Measurements from ENCODE around the gene PRKN. TPM values are rescaled to one million over a fixed set of nuclear protein-coding genes. Genes with fewer than 3 reads are reported as not detected.
"Not testable (repeated sequence)": the region's sequence is repeated elsewhere in the genome, so short reads cannot be mapped to it uniquely, and the experiment has no call there.

The PRKN gene
- total RNA-seq, 1 donor from 2014 or later, result 2.6 TPM

DNA sequence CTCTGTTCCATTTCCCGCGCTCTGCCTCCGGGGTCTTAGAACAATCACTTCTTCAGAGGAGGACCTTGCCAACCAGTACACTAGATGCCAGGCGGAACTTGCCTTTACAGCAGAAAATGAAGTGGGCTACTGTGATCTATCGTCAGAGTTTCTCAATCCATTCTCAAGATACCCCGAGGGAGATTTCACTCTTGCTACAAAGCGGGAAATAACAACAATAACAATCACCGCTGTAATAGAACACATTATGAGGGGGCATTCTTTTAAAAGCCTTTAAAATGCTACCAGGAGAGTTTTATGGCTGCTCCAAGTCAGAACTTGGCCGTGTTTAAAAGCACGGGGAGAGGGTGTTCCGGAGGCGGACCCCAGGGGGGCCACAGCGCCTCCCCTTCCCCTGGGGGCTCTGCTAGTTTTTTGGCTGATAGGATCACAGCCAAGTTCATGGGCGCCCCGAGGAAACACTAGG, 836.7 kb downstream of the PRKN start:
- no peaks in the 10 kb centered on the region for H3K4me1 ChIP-seq
- no peaks in the 10 kb centered on the region for H3K9me3 ChIP-seq
- H3K36me3 ChIP-seq, result no peaks in the 10 kb centered on the region
- no peak overlapping the region for H3K4me3 ChIP-seq
- no peaks in the 10 kb centered on the region for H3K27me3 ChIP-seq
- TF ChIP-seq, protein P1, sequence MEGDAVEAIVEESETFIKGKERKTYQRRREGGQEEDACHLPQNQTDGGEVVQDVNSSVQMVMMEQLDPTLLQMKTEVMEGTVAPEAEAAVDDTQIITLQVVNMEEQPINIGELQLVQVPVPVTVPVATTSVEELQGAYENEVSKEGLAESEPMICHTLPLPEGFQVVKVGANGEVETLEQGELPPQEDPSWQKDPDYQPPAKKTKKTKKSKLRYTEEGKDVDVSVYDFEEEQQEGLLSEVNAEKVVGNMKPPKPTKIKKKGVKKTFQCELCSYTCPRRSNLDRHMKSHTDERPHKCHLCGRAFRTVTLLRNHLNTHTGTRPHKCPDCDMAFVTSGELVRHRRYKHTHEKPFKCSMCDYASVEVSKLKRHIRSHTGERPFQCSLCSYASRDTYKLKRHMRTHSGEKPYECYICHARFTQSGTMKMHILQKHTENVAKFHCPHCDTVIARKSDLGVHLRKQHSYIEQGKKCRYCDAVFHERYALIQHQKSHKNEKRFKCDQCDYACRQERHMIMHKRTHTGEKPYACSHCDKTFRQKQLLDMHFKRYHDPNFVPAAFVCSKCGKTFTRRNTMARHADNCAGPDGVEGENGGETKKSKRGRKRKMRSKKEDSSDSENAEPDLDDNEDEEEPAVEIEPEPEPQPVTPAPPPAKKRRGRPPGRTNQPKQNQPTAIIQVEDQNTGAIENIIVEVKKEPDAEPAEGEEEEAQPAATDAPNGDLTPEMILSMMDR (IDR thresholded peaks at IDR 0.05), result no peak
- intact Hi-C loops (cut with DNase I), result no loop called here
- H3K27ac ChIP-seq, result no peak overlapping the region
- DNase-seq (ENCODE audit: low spot score in 2 of 2), result no peak

DNA sequence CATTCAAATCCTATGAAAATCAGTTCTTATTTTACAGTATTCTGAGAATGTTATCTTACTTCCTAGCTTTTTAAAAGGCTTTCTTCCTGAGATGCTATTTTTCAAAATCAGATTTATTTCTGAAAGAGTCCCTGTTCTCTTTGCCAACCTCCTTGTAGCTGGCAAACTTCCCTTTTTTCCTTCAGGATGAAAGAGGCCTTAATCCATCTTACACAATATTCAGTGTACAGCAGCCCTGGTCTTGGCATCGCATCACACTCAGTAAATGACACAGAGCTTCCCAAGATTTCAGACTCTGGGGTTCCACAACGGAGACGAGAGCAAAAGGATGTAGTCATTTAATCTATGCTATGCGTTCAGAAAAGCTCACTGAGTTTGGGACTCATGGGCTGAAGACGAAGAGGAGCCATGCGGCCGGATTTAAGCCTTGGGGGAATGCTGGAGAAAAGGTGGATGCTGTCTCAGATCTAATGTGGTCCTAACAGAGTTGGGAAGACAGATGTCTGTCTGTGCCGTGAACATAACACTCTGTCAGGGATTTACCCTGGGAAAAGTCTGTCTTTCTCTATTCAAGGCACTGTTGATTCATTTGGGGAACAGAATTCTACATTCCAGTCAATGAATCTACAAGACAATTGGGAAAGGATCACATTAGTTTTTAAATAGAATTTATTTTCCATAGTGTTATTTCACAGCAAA, 837.3 kb downstream of the PRKN start:
- intact Hi-C loops (cut with DNase I), result no loop called here
- Histone ChIP-seq H3K9me3 (no peaks in the 10 kb centered on the region), H3K36me3 (no peaks in the 10 kb centered on the region), H3K27ac (no peak overlapping the region), H3K27me3 (no peaks in the 10 kb centered on the region), H3K4me3 (no peak overlapping the region), H3K4me1 (no peaks in the 10 kb centered on the region)
- no peak for DNase-seq (ENCODE audit: low spot score in 2 of 2)
- TF ChIP-seq, protein P1 (IDR thresholded peaks at IDR 0.05), result no peak

DNA sequence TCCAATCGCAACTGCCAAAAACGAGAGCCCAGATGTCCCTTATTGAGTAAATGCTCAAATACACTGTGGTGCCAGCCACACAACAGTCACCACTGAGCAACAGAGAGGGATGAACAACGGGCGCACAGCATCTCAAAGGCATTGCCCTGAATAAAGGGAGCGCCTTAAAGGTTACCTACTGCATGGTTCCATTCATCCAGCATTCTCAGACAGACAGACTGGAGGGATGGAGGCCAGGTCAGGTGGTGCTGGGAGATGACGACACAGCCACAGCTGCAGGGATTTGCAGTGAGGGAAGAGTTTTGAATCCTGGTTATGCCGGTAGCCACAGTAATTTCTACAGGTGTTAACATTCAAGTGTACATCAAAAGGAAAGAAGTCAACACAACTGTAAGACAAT, 838.2 kb downstream of the PRKN start:
- Histone ChIP-seq H3K4me1 (no peaks in the 10 kb centered on the region), H3K4me3 (no peak overlapping the region), H3K9me3 (no peaks in the 10 kb centered on the region), H3K27me3 (no peaks in the 10 kb centered on the region), H3K36me3 (no peaks in the 10 kb centered on the region), H3K27ac (no peak overlapping the region)
- no peak for DNase-seq (ENCODE audit: low spot score in 2 of 2)
- TF ChIP-seq, protein P1 (IDR thresholded peaks at IDR 0.05), result no peak
- intact Hi-C loops (cut with DNase I), result no loop called here

DNA sequence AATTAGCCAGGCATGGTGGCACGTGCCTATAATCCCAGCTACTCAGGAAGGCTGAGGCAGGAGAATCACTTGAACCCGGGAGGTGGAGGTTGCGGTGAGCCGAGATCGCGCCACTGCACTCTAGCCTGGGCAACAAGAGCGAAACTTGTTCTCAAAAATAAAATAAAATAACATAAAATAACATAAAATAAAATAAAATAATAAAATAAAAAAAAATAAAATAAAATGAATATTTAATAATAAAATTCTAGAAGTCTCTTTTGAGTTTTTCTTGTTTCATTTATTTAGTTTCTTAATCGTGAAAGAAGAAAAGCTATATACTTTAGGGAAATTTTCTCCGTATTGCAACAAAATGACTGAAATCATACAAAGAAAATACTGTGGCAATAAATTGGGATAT, 841.0 kb downstream of the PRKN start:
- H3K4me3 ChIP-seq; intact Hi-C loops (cut with DNase I); H3K36me3 ChIP-seq; H3K4me1 ChIP-seq; H3K9me3 ChIP-seq; H3K27me3 ChIP-seq; H3K27ac ChIP-seq; DNase-seq (ENCODE audit: low spot score in 2 of 2): not testable (repeated sequence)

DNA sequence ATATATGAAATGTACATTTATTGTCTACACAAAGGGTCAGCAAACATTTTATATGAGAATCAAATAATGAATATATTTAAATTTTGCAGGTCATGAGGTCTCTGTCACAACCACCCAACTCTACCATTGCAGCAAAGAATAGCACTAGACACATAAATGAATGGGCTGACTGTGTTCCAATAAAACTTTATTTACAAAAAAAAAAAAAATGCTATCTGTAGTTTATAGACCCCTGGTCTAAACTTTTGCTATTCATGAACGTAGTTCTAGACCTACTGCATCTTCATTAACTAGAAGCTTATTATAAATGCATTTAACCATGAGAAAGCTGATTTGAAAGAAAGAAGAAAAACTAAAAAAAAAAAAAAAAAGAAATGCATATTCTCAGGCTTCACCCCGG, 842.8 kb downstream of the PRKN start:
- no peaks in the 10 kb centered on the region for H3K27me3 ChIP-seq
- intact Hi-C loops (cut with DNase I), result no loop called here
- TF ChIP-seq, protein P1 (IDR thresholded peaks at IDR 0.05), result no peak
- H3K9me3 ChIP-seq, result no peaks in the 10 kb centered on the region
- H3K36me3 ChIP-seq, result no peaks in the 10 kb centered on the region
- DNase-seq (ENCODE audit: low spot score in 2 of 2), result no peak
- no peak overlapping the region for H3K27ac ChIP-seq
- H3K4me1 ChIP-seq, result no peaks in the 10 kb centered on the region
- no peak overlapping the region for H3K4me3 ChIP-seq

DNA sequence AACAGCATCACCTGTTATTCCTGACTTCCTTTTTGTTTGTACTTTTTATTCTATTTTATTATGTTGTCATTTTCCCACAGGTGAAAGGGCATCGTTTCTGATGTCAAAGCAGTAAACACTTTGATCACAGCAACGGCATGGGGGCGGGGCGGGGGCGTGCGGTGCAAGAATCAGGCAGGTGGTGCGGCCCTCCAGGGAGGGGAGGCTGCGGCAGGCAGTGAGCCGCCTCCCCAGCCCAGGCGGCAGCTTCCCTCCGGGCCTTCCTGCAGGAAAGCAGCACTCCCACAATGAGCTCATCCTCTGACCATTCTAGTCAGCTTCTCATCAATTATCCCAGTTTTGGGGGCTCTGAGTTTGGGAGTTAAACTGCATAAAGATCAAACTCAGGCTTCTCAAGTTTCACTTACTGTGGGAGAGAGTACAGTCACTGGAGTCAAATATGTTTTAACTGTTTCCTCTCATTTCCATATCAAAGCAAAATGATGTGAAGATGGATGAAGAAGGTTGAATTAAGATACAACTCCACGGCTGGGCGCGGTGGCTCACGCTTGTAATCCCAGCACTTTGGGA, 845.3 kb downstream of the PRKN start:
- no peak overlapping the region for H3K27ac ChIP-seq
- no peaks in the 10 kb centered on the region for H3K4me1 ChIP-seq
- TF ChIP-seq, protein P1 (IDR thresholded peaks at IDR 0.05), result no peak
- H3K36me3 ChIP-seq, result no peaks in the 10 kb centered on the region
- no peaks in the 10 kb centered on the region for H3K9me3 ChIP-seq
- intact Hi-C loops (cut with DNase I), result no loop called here
- no peak overlapping the region for H3K4me3 ChIP-seq
- H3K27me3 ChIP-seq, result no peaks in the 10 kb centered on the region
- DNase-seq (ENCODE audit: low spot score in 2 of 2), result no peak
